Stimulated activated CD4-positive, alpha-beta T cell treated with anti-CD3 and anti-CD28 coated beads, TNF-alpha, amount 100 ng/mL, for 48 hours (primary cell): ENCODE results near the gene SCFD2.

ENCODE experiments used
- DNase-seq, 3 donors: peaks; one replicate each; pipeline ENCODE4 v3.0.0-alpha.2; 2020; ENCODE audit warnings: low read depth in 3 of 3

SCFD2 gene

DNA sequence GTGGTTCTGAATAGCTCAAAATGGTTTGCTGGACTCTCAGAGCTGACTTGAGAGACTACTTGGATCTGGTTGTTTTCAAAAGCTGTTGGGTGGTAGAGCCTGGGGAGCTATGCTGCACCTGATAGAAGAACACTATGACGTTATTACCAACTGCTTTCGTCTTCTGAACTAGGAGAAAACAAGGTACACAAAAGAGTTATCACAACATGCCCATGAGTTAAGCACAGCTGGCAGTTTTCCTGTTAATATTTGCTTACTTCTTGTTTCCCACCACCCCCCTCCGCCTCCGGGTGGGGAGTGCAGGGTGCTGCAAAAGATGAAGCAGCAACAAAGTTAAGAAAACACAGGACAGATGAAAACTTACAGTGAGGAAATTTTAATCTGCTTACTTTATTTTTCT is 434.6 kb downstream of the SCFD2 start:
- no peak for DNase-seq

GRCh38 chr4:52926196-52926974 is 439.5 kb downstream of the SCFD2 start:
- DNase-seq, result no peak

GRCh38 chr4:52925531-52925968 is 440.3 kb downstream of the SCFD2 start:
- DNase-seq, result no peak

- no peak for DNase-seq
Observed at GRCh38 chr4:52919461-52919860, 446.4 kb downstream of the SCFD2 start.

GRCh38 chr4:52917817-52918216 is 448.0 kb downstream of the SCFD2 start:
- DNase-seq, result no peak

GRCh38 chr4:52915730-52916300 is 450.0 kb downstream of the SCFD2 start:
- no peak for DNase-seq

- DNase-seq, result no peak
Observed at GRCh38 chr4:52915191-52915590, 450.7 kb downstream of the SCFD2 start.

- DNase-seq, result no peak
Observed at GRCh38 chr4:52914051-52914605, 451.7 kb downstream of the SCFD2 start.

GRCh38 chr4:52912608-52913007 is 453.3 kb downstream of the SCFD2 start:
- DNase-seq, result no peak

DNA sequence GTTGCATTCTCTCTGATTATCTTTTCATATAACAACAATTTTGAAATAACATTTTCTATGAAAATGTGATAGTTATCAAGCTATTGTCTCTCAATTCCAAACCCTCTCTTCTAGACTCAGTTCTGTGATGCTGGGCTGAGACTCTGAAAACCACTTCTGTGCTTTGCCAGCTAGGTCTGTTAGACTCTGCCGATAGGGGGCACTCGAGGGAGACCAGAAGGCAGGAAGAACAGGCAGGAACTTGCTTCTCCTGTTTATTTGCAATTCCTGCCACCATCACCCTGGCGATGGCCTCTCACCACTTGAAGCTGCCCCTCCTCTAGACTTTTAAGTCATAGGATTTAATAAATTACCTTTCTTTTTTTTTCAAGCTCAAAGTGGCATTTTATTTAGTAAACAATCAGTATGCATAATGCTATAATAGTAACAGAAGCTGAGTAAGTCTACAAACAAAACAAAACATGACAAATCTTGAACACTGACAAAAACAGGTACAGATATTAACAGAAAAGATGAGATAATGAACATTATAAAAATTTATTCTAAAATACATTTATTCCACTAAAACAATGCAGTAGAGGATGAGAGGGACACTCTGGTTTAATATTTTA is 454.1 kb downstream of the SCFD2 start:
- peak; percentile 59 to 74 (median 64) for DNase-seq

DNA sequence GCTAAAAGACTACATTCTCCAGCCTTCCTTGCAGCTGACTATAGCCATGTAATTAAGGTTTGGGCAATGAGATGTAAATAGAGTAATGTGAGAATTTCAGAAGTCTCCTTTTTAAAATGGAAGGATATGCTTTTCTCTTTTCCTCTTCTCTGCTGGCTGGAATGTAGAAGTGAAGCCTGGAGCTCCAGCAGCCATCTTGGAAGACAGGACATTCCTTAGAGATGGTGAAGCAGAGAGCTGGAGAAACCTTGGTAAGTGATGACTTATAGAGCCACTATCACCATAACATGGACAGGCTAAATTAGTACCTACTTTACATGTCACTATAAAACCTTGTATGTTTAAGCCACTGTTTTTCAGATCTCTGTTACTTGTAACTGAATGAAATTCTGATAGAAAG is 455.7 kb downstream of the SCFD2 start:
- no peak for DNase-seq

- DNase-seq, result no peak
Observed at GRCh38 chr4:52907510-52907909, 458.4 kb downstream of the SCFD2 start.

GRCh38 chr4:52904421-52904820 is 461.4 kb downstream of the SCFD2 start:
- DNase-seq, result no peak

GRCh38 chr4:52903273-52903672 is 462.6 kb downstream of the SCFD2 start:
- DNase-seq, result no peak

DNA sequence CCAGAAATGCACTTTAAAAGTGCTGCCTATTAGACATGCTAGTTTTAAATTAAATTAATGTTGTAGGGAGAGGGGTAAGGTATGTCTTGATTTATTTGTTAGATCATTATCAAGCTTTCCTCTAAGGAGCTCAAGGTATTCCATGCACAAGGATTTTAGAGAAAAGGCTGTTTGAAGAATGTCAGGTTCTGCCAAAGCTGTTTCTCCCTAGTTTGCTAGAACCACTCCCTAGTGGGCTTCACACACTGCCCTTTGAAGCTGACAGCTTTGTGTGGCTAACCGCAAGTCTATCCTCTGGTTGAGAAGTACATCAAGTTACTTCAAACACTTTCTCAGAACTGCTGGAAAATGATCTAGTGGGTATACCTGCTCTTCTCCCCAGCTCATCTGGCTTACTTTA is 471.4 kb downstream of the SCFD2 start:
- no peak for DNase-seq

- DNase-seq, result no peak
Observed at GRCh38 chr4:52892880-52893279, 473.0 kb downstream of the SCFD2 start.

GRCh38 chr4:52891743-52892142 is 474.1 kb downstream of the SCFD2 start:
- no peak for DNase-seq

GRCh38 chr4:52890521-52890791 is 475.4 kb downstream of the SCFD2 start:
- no peak for DNase-seq

DNA sequence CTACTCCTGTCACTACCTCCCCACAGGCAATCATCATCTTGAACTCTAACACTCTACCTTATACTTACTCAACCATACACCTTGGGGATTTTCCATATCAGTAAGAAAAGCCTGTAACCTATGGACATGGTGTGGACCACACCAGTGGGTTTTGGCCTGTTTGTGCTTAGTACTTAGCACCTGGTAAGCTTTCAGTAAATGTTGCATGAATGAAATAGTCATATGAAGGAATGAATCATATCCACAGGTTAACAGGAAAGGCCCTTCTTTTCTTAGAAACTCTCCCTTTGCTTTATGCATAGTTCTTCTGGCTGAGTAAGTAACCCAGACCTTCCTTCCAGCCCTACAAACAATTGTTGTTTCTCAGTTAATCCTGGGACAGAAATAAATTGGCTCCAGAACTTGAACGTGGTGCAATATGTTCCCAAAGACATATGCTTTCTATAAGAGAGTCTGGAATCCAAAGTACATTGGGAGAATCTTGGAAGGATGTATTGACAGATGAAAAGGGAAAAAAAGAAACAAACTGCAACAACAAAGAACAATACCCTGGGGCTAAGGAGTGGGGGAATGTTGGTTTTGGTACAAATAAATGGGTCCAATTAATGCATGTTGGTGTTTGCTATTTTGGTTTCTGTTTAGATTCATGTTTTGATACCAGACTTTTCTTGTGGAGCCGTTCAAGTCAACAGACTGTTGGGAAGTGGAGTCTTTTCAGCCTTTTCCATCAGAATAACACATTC is 475.9 kb downstream of the SCFD2 start:
- DNase-seq, result no peak

DNA sequence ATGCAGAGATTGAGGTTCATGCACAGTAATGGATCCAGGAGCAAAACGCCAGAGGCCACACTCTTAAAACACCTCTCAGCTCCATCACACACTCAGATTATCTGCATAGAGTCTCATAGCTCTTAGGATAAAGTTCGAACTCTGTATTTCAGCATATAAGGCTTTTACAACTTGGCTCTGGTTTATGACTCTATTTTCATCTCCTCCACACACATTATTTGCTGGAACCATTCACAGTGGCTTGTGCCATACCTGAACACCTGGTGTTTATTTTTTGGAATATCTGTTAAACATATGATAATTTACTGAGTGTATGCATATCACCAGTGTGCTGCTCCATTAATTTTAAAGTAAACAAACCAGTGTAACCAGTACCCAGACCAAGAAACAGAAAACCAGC is 476.5 kb downstream of the SCFD2 start:
- DNase-seq, result no peak

DNA sequence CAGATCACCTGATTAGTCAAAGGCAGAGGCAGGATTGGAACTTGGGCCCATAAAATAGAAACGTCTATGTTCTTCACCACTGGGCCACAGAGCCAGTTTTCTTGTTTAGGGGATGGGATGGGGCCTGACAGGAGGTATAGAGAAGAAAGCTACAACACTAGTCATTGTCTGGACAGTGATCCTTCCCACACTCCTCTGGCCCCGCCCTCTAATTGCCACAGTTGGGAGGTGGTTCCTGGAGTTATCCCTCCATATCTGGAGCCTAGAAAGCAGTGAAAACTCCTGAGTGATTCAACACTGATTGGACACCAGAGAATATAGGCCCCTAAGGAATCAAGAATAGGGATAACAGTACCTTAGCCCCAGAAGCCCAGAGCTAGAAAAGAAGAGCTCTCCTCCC is 480.9 kb downstream of the SCFD2 start:
- no peak for DNase-seq
